ENCODE measurements around the gene TRPM4.
"Not testable (repeated sequence)": the region's sequence is repeated elsewhere in the genome, so short reads cannot be mapped to it uniquely, and the experiment has no call there.

The TRPM4 gene

DNA sequence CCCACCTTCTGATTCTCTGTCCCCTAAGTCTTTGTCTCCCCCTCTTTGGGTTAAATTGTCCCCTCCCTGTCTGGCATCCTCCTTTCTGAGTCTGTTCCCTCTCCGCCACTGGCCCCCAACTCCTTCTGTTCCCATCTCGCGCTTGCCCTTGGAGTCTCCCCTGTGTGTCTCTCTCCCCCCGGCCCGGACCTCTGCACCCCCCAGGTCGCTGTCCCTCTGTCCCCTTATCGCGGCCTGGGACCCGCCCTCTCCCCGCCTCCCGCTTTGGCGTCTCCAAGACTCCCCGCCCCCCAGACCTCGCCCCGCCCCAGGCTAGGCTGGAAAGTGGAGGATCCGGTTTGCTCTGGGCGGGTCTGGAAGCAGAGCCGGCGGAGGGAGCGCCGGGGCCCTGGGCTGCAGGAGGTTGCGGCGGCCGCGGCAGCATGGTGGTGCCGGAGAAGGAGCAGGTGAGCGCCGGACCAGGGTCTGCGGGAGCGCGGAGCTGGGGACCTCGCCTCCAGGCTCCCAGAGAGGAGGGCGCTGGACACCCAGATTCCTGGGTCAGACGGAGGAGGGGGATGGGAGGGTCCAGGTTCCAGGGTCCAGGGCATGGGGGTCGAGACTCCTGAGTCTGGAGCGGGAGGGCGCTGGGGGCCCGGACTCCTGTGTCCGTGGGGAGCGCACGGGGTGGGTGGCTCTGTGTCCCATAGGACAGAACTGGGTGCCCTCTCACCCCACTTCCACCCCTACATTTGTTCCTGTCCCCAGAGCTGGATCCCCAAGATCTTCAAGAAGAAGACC, at the start of gene TRPM4:
Gene TRPM4 (plus strand): TSS at position 348 of the 780 bp plus-strand sequence. CDS start 75 bp downstream, at position 423.
- peak; percentile 94 for DNase-seq

GRCh38 chr19:49109051-49109450, 48.5 kb upstream of the TRPM4 start:
- DNase-seq: no peak

GRCh38 chr19:49109569-49110233, 47.9 kb upstream of the TRPM4 start:
- no peak for DNase-seq

DNA sequence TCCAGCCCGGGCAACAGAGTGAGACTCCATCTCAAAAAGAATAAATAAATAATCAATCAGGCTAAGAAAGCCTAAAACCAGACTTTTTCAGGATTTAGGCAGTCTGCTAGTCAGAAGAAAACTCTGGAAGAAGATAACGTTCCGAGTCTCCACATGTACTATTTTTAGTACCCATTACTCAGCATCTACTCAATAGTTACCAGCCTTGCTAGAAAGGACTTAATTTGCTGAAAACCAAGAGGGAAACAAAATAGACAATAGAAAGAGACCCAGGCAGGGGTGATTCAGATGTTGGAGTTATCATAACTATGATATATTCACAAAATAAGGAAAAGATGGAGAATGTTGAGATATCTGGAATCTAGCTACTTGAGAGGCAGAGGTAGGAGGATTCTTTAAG, 47.0 kb upstream of the TRPM4 start:
- no peak for DNase-seq

DNA sequence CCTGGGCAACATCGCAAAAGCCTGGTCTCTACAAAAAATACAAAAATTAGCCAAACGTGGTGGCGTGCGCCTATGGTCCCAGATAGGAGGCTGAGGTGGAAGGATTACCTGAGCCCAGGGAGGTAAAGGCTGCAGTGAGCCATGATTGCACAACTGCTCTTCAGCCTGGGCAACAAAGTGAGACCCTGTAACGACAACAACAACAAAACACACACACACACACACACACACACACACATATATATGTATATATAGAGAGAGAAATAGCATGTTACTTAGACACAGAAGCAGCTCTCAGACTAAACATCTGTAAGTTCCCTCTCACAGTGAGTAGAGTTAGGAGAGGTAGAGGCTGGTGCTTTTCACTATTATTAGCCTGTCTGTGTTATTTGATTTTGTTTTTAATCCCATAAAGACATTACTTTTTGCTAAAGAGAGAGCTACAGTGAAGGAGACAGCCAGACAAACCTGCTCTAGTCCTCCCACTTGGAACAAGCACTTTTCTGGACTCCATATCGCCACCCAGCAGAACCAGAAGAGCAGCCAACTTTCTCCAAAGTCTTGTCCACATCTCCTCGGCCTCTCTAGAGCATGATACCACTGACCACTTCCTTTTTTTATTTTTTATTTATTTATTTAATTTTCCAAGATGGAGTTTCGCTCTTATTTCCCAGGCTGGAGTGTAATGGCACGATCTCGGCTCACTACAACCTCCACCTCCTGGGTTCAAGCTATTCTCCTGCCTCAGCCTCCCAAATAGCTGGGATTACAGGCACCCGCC, 46.2 kb upstream of the TRPM4 start:
- DNase-seq: no peak

- peak; percentile 82 for DNase-seq
Observed at GRCh38 chr19:49113762-49114629, 43.6 kb upstream of the TRPM4 start, which contains the start of gene LIN7B. TSS of gene LIN7B (plus strand) at chr19:49114370. CDS start at chr19:49114405, 35 bp downstream.

GRCh38 chr19:49114630-49115363, 42.8 kb upstream of the TRPM4 start:
- DNase-seq: peak; percentile 83

GRCh38 chr19:49116544-49116943, 41.0 kb upstream of the TRPM4 start:
- DNase-seq: no peak

DNA sequence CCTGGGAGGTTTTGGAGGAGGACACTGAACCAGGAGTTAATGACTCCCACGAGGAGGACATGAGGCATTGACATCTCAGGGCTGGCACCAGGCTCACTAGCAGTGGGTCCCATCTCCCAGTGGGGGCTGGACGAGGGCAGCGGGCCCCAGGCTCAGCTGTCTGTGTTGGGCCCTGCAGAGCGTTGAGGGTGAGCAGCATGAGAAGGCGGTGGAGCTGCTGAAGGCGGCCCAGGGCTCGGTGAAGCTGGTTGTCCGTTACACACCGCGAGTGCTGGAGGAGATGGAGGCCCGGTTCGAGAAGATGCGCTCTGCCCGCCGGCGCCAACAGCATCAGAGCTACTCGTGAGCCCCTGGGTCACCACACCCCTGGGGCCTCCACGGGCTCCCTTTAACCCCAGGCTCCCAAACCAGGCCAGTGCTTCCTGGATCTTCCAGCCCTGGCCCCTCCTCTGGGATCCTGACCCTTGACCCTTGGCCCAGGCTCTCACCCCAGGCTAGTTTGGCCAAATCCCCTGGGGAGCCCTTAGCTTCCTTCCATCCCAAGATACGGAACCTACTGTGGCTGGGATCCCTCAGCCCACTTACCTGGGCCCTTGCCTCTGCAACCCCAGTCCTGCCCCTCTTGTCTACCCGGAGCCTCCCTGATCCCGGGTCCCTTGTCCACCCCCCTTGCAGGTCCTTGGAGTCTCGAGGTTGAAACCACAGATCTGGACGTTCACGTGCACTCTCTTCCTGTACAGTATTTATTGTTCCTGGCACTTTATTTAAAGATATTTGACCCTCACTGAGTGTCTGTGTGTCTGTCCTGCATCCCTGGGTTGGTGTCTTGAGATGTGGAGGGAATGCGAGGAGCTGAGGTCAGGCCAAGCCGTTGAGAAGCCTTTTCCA, 39.7 kb upstream of the TRPM4 start:
- DNase-seq: no peak

- peak; percentile 95 for DNase-seq
Observed at GRCh38 chr19:49118565-49119410, 38.8 kb upstream of the TRPM4 start, which contains the start of gene C19orf73. TSS of gene C19orf73 (minus strand) at chr19:49119143. CDS start at chr19:49119022, 121 bp downstream.

DNA sequence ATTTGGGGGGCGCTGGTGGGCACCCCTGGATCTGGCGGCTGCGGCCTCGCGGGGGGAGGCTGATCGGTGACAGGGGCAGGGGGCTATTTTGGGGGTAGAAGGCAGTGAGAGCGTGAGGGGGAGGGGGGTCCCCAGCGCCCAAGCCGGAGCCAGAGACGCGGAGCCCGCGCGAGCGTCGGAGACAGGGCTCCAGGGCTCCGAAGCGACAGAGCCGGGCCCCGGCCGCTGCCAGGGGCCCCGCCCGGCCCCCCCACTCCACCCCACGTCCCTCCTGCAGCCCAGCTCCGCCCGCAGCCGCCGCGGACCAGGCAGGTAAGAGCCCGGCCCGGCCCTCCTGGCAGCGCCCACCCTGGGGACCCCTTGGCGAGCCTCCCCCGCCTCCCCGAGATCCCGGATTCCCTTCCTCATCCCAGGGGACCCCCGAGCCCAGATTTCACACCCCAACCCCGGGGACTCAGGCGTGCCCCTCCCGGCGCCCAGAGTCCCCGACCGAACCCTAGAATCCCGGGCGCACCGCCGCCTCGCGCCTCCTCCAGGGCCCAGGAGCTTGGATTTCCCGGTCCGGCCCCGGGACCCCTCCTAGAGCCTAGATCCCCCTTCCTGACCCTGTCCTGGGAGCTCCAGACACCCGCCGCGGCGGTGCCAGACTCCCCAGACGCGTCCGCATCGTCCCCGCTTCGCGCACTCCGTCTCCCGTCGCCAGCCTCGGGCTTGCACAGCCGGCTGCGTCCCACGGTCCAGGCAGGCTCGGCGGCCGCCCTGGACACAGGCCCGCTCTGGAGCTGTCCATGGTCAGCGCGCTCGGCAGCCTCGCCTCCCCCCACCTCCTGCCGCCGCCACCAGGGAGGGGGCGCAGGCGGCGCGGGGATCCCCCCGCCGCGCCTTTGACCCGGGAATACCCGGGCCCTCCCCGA, 37.9 kb upstream of the TRPM4 start, which contains the start of gene PPFIA3:
Gene PPFIA3 (plus strand): TSS at position 134 of the 914 bp plus-strand sequence. CDS start 8,330 bp downstream, outside the sequence.
- peak; percentile 74 for DNase-seq

DNA sequence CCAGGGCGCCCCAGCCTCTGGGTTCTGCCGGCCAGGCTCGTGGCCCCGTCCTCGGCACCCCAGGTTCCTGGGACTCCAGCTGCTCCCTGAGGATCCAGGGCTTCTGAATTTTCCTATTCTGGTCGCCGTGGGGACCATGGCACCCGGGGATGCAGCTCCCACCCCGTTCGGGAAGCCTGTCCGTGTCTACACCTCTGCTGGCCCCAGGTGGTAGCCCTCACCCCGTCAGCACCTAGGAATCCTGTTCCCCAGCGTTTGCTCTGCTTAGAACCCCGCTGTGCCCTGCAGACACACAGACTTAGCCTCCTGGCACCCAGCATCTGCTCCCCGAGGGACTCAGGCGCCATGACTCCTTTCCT, 37.3 kb upstream of the TRPM4 start:
- no peak for DNase-seq

- DNase-seq: no peak
Observed at GRCh38 chr19:49120868-49121267, 36.7 kb upstream of the TRPM4 start.

GRCh38 chr19:49121841-49122240, 35.8 kb upstream of the TRPM4 start:
- not testable (repeated sequence) for DNase-seq

GRCh38 chr19:49123285-49123684, 34.3 kb upstream of the TRPM4 start:
- DNase-seq: not testable (repeated sequence)

- DNase-seq: no peak
Observed at GRCh38 chr19:49125025-49125731, 32.4 kb upstream of the TRPM4 start.

- no peak for DNase-seq
Observed at GRCh38 chr19:49126575-49126974, 31.0 kb upstream of the TRPM4 start.

DNA sequence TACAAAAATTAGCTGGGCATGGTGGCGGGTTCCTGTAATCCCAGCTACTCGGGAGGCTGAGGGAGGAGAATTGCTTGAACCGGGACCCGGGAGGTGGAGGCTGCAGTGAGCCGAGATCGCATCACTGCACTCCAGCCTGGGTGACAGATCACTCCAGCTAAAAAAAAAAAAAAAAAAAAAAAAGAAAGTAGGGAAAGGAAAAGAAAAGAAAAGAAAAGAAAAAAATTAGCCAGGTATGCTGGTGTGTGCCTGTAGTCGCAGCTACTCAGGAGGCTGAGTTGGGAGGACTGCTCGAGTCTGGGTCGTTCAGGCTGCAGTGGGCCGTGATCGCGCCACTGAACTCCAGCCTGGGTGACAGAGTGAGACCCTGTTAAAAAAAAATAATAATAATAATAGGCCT, 30.4 kb upstream of the TRPM4 start:
- DNase-seq: not testable (repeated sequence)

All from right hindlimb (tissue), 1 donor.